EH (cell line): ENCODE results near the gene LRRC46.

Source experiments
- DNase-seq: peaks from one replicate; pipeline ENCODE4 v3.0.0-alpha.2; 2015; ENCODE audit warnings: low read depth

Gene LRRC46

GRCh38 chr17:47830396-47831002, 971 bp upstream of the LRRC46 start:
- DNase-seq, result no peak

DNA sequence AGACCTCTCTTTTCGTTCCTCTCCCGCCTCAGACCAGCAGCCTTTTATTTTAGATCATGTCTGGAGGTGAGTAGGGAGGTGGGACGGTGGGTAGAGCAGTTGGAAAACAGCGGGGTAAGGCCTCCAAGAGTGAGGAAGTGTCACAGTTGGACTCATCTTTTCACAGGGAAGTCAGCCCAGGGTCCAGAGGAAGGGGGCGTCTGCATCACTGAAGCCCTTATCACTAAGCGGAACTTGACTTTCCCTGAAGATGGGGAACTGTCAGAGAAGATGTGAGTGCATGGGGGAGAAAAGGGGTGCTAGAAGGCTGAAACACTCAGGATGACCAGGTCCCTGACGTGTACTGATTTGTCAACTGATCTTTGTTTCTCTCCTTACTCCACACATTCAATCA, 461 bp downstream of the LRRC46 start:
- no peak for DNase-seq

DNA sequence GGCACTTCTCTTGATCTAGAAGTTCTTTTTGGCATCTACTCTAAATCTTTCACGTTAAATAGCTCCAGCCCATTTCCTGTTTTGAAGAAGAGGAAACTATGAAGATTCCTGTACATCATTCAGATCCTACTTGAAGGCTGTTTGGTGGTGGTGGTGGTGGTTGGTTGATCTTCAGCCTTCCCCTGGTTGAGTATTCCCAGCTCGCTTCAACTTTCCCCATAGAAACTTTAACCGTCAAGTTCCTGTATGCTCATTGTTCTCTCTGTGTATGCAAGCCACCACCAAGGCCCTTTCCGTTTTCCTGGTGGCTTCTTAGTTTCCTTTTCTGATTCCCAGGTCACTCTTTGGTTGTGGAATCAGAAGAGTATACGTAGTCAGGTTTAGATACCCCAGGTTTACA, 3.3 kb downstream of the LRRC46 start:
- no peak for DNase-seq

- DNase-seq, result no peak
These were observed 5.1 kb downstream of the LRRC46 start for GRCh38 chr17:47836601-47837000.

DNA sequence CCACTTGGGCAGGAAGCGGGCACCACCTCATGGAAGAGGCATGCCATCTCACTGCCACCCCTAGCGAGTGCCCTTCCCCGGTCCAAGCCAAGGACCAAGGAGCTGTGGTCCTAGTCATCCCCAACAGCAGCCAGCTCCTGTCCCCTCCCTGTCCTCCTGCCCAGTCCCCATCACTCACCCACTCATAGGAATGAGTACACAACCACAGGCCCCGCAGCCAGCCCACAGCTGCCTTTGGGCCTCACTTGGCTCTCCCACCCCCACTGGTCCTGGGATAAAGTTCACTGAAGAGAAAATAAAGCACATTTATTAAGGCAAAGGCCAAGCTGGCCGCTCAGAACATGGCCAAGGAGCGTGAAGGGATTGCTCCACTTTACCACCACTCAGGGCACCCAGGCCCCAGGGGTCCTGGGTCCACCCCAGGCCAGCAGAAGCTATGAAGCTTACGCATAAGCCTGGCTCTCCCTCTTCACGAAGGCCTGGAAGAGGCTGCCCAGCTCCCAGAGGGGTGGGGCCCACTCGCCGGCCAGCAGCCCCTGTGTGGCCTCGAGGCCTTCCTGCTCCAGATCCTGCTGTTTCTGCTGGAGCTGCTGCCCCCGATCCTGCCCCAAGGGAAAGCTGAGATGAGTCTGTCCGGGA, 6.0 kb downstream of the LRRC46 start:
- no peak for DNase-seq

DNA sequence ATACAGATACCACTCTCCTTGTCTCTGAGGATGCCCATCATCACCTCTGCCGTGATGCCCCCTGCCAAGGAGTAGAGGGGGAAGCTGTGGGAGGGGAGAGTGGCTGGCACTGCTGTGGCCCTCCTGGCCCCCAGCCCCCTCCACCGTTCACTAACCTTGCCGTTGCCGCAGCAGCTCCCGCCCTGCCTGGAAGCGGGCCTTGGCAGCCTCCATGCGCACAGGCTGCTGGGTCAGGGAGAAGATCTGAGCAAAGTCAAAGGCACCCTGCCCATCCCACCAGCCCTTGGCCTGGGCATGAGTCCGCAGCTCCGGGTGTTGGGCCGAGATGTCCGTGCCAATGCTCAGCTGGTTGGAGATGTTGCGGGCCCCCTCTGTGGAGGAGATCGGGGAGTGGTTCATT, 7.2 kb downstream of the LRRC46 start:
- DNase-seq, result no peak

GRCh38 chr17:47839071-47839470, 7.6 kb downstream of the LRRC46 start:
- DNase-seq, result no peak

DNA sequence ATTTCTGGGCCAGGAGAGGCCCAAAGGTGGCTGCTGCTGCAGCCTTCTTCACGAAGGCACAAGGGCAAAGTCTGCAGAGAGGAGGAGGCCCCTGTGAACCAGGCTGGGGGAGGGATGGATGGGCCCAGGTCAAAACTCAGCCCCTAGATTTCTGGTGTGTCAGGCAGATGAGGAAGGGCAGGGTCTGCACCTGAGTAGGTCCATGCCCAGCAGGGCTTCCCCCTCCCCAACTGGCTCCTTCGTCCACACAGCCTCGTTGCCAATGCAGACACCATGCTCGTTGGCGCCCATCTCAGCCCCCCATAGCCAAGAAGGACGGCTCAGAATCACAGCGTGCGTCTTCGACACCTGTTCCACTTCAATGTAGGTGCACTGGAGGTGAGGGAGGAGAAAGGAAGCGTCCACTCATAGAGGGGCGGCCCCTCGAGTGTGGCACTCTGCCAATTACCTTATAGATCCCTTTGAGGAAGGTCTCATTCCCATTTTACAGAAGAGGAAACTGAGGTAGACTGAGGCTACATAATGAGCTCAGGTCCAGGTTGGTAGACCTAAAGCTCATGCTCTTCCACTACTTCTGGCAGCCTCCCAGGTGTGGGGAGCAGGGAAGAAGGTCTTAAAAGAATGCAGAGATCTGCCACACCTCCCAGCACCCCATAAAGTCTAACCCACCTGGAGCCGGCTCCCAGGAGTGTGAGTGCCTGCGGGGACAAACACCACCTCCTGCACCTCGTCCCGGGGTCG, 8.7 kb downstream of the LRRC46 start:
- DNase-seq, result no peak

GRCh38 chr17:47840742-47841487, 9.4 kb downstream of the LRRC46 start, which contains the start of gene SCRN2:
Gene SCRN2, minus strand, starts transcription at chr17:47841273. Its CDS starts 430 bp downstream, at chr17:47840843.
- peak; percentile 84 for DNase-seq

- DNase-seq, result no peak
These were observed 10.2 kb downstream of the LRRC46 start for GRCh38 chr17:47841488-47842291.

- no peak for DNase-seq
These were observed 11.9 kb downstream of the LRRC46 start for GRCh38 chr17:47843391-47843730.

DNA sequence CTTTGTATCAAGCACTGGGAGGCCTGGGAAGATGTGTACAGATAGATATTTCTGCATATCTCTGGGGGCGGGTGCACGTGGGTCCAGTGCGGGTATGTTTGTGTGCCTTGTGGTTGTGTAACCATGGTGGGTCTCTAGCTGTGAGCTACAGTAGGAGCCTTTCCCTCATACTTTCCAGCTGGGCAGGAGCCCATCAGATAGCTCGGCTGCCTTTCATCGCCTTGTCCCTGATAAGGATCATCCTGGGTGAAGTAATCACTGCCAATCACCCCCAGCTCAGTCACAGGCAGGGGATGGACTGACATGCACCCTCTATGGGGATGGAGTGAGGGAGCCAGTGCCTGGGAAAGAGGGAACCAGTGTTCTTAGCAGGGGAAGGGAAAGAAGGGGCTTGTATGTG, 12.8 kb downstream of the LRRC46 start:
- peak; percentile 74 for DNase-seq

GRCh38 chr17:47844814-47845715, 13.6 kb downstream of the LRRC46 start:
- DNase-seq, result peak; percentile 49

DNA sequence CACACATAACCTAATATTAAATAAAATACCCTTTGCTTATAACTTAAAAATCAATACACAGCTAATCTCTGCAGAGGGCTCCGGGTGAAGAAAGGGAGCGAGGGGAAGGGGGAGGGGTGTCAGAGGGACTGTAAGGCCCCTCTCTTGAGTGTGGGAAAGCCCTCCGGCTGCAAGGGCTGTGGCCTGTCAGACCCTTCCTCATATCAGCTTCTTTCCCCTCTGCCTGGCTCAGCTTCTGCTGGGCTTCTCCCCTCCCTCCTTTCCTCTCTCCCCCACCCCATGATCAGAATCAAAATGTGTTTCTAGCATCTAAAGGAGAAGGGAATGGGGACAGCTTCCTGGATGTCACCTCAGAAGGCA, 14.2 kb downstream of the LRRC46 start:
- no peak for DNase-seq

GRCh38 chr17:47846716-47847340, 15.4 kb downstream of the LRRC46 start:
- no peak for DNase-seq

DNA sequence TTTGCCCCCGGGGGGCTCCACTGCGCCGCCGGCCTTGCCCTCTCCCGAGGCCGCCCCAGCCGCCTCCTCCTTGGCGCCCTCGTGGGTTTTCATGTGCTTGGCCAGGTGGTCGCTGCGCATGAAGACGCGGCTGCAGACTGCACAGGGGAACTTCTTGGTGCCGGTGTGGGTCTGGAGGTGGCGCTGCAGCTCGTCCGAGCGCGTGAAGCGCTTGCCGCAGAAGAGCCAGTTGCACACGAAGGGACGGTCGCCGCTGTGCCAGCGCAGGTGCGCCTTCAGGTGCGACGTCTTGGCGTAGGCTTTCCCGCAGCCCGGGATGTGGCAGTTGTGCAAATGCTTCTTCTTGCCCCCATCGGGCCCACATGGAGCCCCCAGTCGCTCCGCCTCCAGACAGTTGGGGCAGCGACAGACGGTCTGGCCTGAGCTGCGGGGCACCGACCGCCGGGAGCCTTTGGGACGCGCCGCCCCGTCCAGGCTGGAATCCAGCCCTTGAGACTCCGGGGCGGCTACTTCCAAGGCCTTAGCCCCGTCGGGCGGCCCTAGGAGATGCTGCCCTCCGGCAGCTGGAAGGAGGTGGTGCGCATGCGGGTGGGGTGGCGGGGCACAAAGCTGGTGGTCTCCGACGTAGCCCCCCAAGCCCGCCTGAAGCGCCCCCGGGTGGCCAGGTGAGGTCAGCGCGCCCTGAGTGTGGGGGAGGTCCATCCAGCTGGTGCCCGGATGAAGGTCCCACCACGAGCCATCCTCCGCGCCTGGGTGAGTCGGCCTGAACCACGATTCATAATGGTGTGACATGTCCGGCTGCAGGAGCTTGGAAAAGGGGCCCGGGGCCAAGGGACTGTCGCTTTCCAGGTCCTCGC, 16.1 kb downstream of the LRRC46 start:
- no peak for DNase-seq

DNA sequence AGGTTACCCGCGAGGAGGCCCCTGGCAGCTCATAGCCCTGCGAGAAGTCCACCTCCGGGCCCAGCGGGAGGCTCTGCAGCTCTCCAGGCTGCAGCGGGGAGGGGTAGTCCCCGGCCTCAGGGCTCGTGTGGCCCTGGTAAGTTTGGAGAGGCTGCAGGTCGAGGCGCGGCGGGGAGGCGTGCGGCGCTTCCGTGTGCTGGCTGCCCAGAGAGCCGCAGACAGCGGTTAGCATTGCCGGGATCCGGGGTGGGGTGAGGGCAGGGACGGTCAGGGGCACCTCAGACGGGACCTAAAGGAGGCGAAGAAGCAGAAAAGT, 16.7 kb downstream of the LRRC46 start:
- DNase-seq, result no peak

DNA sequence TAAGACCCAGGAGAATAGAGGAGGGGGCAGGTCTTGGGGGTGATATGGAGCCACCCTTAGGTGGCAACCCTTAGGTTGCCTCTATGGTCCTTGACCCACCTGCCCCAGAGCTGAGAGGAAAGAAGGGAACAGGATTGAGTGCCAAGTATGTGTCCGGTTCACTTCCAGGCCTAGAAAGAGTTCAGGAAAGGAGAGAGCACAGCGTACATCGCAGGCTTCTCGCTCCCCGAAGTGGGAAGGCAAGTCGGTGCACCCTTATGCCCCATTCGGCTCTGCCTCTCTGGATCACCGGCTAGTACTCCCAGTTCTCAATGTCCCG, 18.9 kb downstream of the LRRC46 start:
- no peak for DNase-seq

DNA sequence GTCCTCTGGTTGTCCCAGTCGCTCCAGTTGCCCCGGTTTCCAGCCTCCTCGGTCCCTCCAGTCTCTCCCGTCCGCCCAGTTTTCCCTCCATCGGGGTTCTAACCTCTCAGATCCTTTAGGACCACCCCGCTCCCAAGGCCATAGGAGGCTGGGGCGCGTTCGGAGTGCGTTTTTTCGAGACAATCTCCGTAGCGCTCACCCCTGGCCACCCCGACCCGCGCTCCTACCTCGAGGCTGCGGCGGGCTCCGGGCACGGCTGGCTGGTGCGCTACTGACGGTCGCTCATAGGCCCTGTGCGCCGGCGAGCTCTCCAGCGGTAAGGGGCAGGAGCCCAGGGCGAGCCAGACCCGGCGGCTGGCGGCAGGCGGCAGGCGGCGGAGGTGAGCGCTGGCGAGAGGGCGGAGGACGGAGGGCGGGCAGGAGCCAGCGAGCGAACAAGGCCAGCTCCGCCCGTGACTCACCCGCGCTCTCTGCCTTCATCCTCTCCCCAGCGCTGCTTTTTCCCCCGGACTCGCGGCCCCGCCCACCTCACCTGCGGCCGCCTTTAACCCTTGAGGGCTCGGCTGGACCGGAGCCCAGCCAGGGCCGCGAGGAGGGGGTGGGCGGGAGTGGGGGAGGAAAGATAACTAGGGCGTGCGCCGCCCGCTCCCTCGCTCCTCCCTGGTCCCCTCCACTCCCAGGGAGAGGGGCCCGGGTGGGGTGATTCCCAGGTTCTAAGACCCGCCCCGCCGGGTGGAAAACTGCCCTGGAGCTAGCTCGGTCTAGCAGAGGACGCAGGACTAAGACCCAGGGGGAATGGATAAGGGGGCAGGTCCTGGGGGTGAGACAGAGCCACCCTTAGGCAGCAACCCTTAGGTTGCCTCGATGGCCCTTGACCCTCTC, 19.5 kb downstream of the LRRC46 start, which contains the start of gene SP6:
SP6 (minus strand) TSS at position 472 of the 882 bp plus-strand sequence. CDS start 2,734 bp downstream, outside the sequence.
- peak; percentile 75 for DNase-seq
